KMS-11 (cell line): ENCODE data around the gene DGCR2.

Experiments used
- H2AFZ ChIP-seq: fragments of 200-600 bp; sonication (generic); 2 replicates; pipeline ENCODE4 v1.6.1; 2016; ENCODE audit warnings: antibody characterized with exemption, mixed run types, low read depth
- H3K27ac ChIP-seq: fragments of 200-600 bp; sonication (generic); 2 replicates; pipeline ENCODE4 v1.6.1; 2016; ENCODE audit warnings: mild to moderate bottlenecking, mixed run types
- H3K27me3 ChIP-seq: fragments of 200-600 bp; sonication (generic); 2 replicates; pipeline ENCODE4 v1.6.1; 2017; ENCODE audit warnings: mild to moderate bottlenecking, low read depth, mixed run types, moderate library complexity; ENCODE audit not compliant: insufficient read depth
- H3K36me3 ChIP-seq: fragments of 200-600 bp; sonication (generic); 2 replicates; pipeline ENCODE4 v1.6.1; 2017; ENCODE audit warnings: mild to moderate bottlenecking, mixed run types; ENCODE audit not compliant: insufficient read depth
- H3K4me1 ChIP-seq: fragments of 200-600 bp; sonication (generic); 2 replicates; pipeline ENCODE4 v1.6.1; 2016; ENCODE audit warnings: mild to moderate bottlenecking, low read depth, mixed run types; ENCODE audit not compliant: poor library complexity, severe bottlenecking
- H3K4me2 ChIP-seq: fragments of 200-600 bp; sonication (generic); 2 replicates; pipeline ENCODE4 v1.7.0; 2016; ENCODE audit warnings: mild to moderate bottlenecking, mixed run types
- H3K4me3 ChIP-seq: fragments of 200-600 bp; sonication (generic); IDR thresholded peaks from 2 replicates; pipeline ENCODE4 v1.6.1; 2017; ENCODE audit warnings: low read depth, low read length, mixed read lengths; ENCODE audit not compliant: insufficient read depth
- H3K79me2 ChIP-seq: fragments of 200-600 bp; sonication (generic); 2 replicates; pipeline ENCODE4 v1.6.1; 2016; ENCODE audit warnings: low read depth, mixed run types; ENCODE audit not compliant: insufficient read depth
- H3K9ac ChIP-seq: fragments of 200-600 bp; sonication (generic); 2 replicates; pipeline ENCODE4 v1.6.1; 2016; ENCODE audit warnings: mild to moderate bottlenecking, mixed run types
- H4K20me1 ChIP-seq: fragments of 200-600 bp; sonication (generic); 2 replicates; pipeline ENCODE4 v1.6.1; 2016; ENCODE audit warnings: mild to moderate bottlenecking, mixed run types; ENCODE audit not compliant: insufficient read depth
- TF ChIP-seq, protein P1 (sequence below): fragments of 200-600 bp; sonication (generic); conservative IDR thresholded peaks from 2 replicates; pipeline ENCODE4 v1.6.1; 2017; ENCODE audit warnings: low read depth, mild to moderate bottlenecking, antibody characterized with exemption, low read length, moderate library complexity, mixed read lengths

DGCR2 gene

DNA sequence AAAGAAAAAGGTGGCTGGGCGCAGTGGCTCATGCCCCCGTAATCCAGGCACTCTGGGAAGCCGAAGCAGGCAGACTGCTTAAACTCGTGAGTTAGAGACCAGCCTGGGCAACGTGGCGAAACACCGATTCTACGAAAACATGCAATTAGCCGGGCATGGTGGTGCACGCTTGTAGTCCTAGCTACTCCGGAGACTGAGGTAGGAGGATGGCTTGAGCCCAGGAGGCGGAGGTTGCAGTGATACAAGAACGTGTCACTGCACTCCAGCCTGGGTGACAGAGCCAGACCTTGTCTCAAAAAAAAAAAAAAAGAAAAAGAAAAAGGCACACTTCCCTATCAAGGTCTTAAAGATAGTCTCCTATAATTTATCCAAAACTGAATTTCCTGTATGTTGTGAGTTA is 39.4 kb downstream of the DGCR2 start:
- Histone ChIP-seq H3K79me2 (no peaks in the 10 kb centered on the region), H3K4me2 (no peak overlapping the region), H3K9ac (no peak overlapping the region), H3K36me3 (no peaks in the 10 kb centered on the region), H3K4me3 (no peak overlapping the region), H4K20me1 (no peaks in the 10 kb centered on the region), H3K27me3 (no peaks in the 10 kb centered on the region), H2AFZ (no peak overlapping the region), H3K4me1 (peaks cover 11% of the 10 kb centered on the region), H3K27ac (no peak overlapping the region)
- TF ChIP-seq, protein P1, sequence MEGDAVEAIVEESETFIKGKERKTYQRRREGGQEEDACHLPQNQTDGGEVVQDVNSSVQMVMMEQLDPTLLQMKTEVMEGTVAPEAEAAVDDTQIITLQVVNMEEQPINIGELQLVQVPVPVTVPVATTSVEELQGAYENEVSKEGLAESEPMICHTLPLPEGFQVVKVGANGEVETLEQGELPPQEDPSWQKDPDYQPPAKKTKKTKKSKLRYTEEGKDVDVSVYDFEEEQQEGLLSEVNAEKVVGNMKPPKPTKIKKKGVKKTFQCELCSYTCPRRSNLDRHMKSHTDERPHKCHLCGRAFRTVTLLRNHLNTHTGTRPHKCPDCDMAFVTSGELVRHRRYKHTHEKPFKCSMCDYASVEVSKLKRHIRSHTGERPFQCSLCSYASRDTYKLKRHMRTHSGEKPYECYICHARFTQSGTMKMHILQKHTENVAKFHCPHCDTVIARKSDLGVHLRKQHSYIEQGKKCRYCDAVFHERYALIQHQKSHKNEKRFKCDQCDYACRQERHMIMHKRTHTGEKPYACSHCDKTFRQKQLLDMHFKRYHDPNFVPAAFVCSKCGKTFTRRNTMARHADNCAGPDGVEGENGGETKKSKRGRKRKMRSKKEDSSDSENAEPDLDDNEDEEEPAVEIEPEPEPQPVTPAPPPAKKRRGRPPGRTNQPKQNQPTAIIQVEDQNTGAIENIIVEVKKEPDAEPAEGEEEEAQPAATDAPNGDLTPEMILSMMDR = no peak

DNA sequence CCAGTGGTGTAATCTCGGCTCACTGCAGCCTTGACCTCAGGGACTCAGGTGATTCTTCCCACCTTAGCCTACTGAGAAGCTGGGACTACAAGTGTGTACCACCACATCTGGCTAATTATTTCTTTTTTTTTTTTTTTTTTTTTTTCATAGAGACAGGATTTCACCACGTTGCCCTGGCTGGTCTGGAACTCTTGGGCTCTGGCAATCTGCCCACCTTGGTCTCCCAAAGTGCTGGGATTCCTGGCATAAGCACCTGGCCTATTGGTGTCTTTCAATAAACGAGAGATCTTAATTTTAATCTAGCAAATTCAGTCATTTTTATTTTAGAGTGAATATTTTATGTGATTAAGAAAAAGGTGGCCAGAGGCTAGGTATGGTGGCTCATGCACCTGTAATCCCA is 40.1 kb downstream of the DGCR2 start:
- Histone ChIP-seq H3K27me3 (no peaks in the 10 kb centered on the region), H3K36me3 (no peaks in the 10 kb centered on the region), H3K79me2 (no peaks in the 10 kb centered on the region), H3K4me2 (no peak overlapping the region), H3K4me1 (peaks cover 11% of the 10 kb centered on the region), H3K4me3 (no peak overlapping the region), H3K9ac (no peak overlapping the region), H4K20me1 (no peaks in the 10 kb centered on the region), H2AFZ (no peak overlapping the region), H3K27ac (no peak overlapping the region)
- TF ChIP-seq, protein P1 = no peak

DNA sequence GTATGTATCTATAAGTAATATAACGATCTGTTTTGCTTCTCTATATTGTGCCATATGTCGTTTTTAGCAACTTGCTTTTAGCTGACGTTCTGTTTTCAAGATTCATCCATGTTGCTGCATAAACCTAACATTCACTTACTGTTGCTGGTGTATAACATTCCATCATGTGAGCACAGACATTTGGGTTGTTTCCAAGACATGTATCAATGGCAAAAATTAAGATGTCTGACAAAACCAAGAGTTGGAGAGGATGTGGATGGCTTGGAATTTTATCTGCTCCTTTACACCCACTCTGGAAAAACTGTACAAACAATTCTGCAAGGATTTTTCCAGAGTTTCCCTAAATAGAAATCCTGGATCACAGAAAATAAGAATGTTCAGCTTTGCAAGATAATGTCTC is 40.9 kb downstream of the DGCR2 start:
- Histone ChIP-seq H3K4me2 (no peak overlapping the region), H3K27ac (no peak overlapping the region), H4K20me1 (no peaks in the 10 kb centered on the region), H3K27me3 (no peaks in the 10 kb centered on the region), H3K9ac (no peak overlapping the region), H2AFZ (no peak overlapping the region), H3K4me1 (peaks cover 11% of the 10 kb centered on the region), H3K36me3 (no peaks in the 10 kb centered on the region), H3K79me2 (no peaks in the 10 kb centered on the region), H3K4me3 (no peak overlapping the region)
- TF ChIP-seq, protein P1 = no peak

DNA sequence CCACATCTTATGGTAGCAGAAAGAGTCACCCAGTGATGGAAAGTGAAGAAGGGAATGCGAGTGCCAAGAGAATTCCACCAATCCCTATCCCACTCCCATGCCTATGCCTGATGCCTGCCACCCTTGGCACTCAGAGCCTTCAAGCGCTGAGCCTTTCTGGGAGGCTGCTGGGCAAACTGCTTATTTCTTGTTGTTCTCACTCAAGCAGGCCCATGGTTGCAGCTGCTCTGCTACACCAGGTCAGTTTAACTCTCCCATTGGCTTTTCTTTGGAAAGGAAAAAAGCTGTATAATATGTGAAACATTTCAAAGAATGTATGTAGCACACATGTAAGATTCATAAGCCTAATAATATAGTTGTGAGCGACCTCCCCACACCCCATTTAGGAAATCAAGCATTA is 41.4 kb downstream of the DGCR2 start:
- H3K4me2 ChIP-seq = no peak overlapping the region
- peaks cover 9% of the 10 kb centered on the region for H3K4me1 ChIP-seq
- H3K36me3 ChIP-seq = no peaks in the 10 kb centered on the region
- H3K27ac ChIP-seq = no peak overlapping the region
- no peak overlapping the region for H2AFZ ChIP-seq
- H3K4me3 ChIP-seq = no peak overlapping the region
- H3K79me2 ChIP-seq = no peaks in the 10 kb centered on the region
- TF ChIP-seq, protein P1 = no peak
- H3K27me3 ChIP-seq = no peaks in the 10 kb centered on the region
- no peak overlapping the region for H3K9ac ChIP-seq
- no peaks in the 10 kb centered on the region for H4K20me1 ChIP-seq
